ENCODE results near the gene DLG2.

GRCh38 chr11:83826078-83826477 is 1801.1 kb downstream of the DLG2 start:
- no peak for TF ChIP-seq ETV5 (CRISPR knock-in tag; IDR thresholded peaks at IDR 0.05; ENCODE audit: low read depth)
- TF ChIP-seq DNMT1 (IDR thresholded peaks at IDR 0.05), result no peak
- TF ChIP-seq POLR2A (conservative IDR thresholded peaks at IDR 0.05), result no peak
- no peak for TF ChIP-seq BRCA1 (IDR thresholded peaks at IDR 0.05)
- no peak for TF ChIP-seq BRCA1 (CRISPR knock-in tag; IDR thresholded peaks at IDR 0.05)
- TF ChIP-seq SMC3 (conservative IDR thresholded peaks at IDR 0.05; ENCODE audit: insufficient read depth, low read depth, low read length), result no peak
- no peak for TF ChIP-seq NRF1 (conservative IDR thresholded peaks at IDR 0.05 in 1 of 2, IDR thresholded peaks at IDR 0.05 in 1 of 2)
- no peak for TF ChIP-seq BACH1 (tag; IDR thresholded peaks at IDR 0.05)
- TF ChIP-seq CTCF (IDR thresholded peaks at IDR 0.05 in 2 of 3, conservative IDR thresholded peaks at IDR 0.05 in 1 of 3; ENCODE audit: insufficient read depth in 2 of 3, low read depth in 1 of 3, low read length in 3 of 3), result no peak
- TF ChIP-seq ZBTB33 (CRISPR knock-in tag; IDR thresholded peaks at IDR 0.05), result no peak
- no peak for TF ChIP-seq HEY1 (CRISPR knock-in tag; IDR thresholded peaks at IDR 0.05; ENCODE audit: borderline replicate concordance)
- no peak for TF ChIP-seq IRF9 (tag; IDR thresholded peaks at IDR 0.05)
- no peak for TF ChIP-seq HNRNPLL (IDR thresholded peaks at IDR 0.05; ENCODE audit: low read depth, low read length, poor library complexity, severe bottlenecking)
- no peak for TF ChIP-seq ZBTB1 (CRISPR knock-in tag; IDR thresholded peaks at IDR 0.05; ENCODE audit: borderline replicate concordance, low read depth)

Data from K562 (cell line).